Femur (tissue), 1 donor: ENCODE results near the gene LRRC14B.
A peak's percentile ranks its signal among the peaks of the same experiment; 100 is the strongest.

Experiments
- DNase-seq: peaks from one replicate; pipeline ENCODE4 v3.0.0-alpha.2; 2017

Gene LRRC14B

DNA sequence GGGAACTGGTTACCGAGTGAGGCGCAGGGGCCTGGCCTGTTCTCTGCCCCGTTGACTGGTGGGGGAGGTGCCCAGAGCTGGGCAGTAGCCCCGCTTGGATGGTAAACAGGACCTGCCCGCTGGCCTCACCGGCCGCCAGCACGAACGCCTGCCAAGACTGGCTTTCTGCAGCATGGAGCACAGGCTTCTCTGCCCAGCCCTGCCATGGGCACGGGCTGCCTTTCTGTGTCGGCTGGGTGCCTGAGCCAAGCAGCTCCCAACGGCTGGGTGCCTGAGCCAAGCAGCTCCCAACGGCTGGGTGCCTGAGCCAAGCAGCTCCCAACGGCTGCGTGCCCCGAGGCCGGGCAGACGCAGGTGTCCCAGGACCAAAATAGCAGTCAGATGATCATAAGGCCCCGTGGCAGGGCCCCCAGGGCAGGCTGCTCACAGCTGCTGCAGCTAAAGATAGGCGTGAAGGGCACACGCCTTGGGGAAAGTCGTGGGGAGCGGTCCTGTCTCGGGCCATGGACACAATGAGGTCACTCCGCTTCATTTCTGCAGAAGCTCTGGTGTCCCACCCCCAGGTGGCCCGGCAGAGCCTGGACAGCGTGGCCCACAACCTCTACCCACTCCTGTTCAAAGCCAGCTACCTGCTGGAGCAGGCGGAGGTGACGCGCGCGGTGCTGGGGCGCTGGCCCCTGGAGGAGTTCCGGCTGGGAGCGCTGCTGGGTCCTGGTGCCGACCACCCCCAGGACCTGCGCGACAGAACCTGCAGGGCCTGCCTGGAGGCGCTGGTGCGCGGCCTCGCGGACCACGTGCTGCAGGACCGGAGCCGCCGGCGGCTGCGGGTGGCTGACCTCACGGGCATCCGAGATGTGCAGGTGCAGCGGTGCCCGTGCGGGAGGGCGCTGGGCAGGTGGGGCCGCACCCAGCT is at the start of gene LRRC14B:
TSS of gene LRRC14B (plus strand) at position 460 of the 913 bp plus-strand sequence. CDS start at position 504, 44 bp downstream.
- DNase-seq, result peak; percentile 78

DNA sequence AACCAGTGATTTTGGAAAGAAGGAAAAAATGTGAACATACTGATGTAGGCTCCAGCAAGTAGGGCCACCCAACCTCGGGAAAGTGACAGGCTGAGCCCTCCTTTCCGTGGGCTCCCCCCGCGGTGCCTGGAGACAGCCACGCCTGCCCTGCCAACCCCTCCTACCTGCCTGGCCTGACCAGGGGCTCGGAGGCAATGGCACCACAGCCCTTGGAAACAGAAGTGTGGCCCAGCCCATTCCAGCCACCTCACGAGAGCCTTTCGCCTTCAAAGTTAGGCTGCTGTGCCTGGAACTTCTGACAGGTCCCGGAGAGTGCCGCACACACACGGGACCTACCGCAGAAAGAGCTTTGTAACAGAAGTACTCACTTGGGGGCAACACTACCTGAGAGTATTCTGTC is 49.5 kb upstream of the LRRC14B start:
- DNase-seq, result no peak

DNA sequence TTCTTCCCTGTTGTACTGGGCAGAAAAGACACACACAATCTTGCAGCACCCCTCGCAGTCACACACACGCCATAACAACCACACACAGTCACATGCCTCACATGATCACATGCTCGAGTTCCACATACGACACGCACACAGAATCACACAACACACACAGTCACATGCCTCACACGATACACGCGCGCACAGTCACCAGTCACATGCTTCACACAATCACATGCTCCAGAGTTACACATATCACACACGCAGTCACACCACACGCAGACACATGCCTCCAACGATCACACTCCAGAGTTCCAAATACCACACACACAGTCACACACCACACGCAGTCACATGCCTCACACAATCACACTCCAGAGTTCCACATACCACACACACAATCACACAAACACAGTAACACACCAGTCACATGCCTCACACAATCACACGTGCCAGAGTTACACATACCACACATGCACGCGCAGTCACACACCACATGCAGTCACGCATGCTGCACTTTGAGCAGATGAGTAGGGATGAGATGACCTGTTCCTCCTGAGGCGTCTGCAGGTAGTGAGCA is 49.0 kb upstream of the LRRC14B start:
- no peak for DNase-seq

DNA sequence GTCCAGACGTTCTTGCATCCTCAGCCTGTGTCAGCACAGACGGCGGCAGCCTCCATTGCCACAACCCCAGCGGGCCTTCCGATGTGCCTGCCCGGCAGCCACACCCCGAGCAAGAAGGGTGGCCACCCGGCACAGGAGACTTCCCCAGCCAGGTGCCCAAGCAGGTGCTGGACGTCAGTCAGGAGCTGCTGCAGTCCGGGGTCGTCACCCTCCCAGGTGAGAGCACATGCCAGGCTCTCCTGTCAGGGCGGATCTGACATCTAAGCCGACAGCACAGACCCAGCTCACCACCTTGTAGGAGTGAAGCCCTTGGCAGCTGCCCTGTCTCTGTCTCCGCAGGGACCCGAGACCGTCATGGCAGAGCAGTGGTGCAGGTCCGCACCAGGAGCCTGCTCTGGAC is 48.3 kb upstream of the LRRC14B start:
- no peak for DNase-seq

DNA sequence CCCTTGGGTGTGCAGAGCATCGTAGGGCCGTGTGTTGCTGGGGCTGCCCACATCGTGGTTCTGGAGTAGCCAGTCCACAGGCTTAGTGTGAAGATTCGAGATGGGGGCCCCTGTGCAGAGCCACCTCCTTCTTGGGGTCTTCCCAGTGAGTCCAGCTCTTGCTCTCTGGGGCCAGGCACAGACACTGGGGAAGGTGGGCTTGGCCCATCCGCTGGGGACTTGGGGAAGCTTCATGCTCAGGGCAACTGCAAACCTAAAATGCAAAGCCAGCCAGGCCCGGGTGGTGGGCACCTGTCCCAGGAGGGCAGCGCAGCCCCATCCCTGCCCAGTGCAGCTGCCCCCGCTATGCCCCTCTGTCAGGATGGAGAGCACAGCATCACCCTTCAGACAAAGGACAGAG is 46.4 kb upstream of the LRRC14B start:
- no peak for DNase-seq

DNA sequence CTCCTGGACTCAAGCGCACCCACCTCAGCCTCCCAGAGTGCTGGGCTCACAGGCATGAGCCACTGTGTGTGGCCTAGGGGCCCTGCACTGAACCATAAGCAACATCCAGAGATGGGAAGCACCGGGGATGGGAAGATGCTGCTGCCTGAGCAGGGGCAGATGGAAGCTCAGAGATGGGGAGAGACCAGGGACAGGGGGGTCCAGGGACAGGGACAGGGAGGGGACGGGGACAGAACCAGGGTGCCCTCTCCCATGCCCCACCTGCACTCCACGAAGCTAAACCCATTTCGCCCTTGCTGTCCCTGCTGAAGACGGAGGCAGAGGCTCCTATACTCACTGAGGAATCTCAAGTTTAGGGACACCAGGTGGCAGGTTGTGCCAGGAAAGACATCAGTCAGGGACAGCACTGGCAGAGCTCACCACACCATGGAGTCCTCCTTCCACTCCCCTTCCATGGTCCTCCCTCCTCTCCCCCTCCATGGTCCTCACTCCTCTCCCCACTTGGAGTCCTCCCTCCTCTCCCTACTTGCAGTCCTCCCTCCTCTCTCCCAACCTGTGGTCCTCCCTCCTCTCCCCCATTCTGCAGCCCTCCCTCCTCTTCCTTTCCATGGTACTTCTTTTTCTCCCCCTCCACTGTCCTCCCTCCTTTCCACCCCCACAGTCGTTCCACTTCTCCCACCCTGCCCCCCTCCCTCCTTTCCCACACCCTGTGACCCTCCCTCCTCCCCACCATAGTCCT is 45.5 kb upstream of the LRRC14B start:
- no peak for DNase-seq

DNA sequence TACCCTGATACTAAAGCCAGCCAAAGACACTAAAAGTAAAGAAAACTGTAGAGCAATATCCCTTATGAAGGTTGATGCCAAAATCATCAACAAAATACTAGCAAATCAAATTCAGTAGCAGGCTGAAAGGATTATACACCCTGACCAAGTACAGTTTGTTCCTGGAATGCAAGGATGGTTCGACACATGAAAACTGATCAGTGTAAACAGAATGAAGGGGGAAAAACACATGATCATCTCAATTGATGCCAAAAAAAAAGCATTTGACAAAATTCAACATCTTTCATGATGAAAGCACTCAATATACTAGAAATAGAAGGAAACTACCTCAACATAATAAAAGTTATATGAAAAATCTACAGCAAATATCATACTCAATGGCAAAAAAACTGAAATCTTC is 43.5 kb upstream of the LRRC14B start:
- no peak for DNase-seq

DNA sequence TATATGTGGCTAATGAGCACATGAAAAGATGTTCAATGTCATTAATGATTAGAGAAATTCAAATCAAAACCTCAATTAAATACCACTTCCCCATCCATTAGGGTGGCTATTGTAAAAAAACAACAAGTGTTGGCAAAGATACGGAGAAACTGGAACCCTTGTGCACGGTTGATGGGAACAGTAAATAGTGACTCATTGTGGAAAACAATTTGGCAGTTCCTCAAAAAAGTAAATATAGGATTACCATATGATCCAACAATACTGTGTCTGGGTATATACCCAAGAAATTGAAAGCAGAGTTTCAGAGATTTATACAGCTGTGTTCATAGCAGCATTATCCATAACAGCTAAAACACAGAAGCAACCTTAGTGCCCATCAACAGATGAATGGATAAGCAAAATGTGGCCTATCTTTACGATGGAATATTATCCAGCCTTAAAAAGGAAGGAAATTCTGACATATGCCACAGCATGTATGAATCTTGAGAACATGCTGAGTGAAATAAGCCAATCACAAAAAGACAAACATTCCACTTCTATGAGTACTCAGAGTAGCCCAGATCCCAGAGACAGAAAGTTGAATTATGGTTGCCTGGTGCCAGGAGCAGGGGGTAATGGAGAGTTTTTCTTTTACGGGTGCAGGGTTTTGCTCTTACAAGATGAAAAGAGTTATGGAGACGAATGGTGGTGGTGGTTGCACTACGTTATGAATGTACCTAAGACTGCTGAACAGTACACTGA is 41.4 kb upstream of the LRRC14B start:
- no peak for DNase-seq

DNA sequence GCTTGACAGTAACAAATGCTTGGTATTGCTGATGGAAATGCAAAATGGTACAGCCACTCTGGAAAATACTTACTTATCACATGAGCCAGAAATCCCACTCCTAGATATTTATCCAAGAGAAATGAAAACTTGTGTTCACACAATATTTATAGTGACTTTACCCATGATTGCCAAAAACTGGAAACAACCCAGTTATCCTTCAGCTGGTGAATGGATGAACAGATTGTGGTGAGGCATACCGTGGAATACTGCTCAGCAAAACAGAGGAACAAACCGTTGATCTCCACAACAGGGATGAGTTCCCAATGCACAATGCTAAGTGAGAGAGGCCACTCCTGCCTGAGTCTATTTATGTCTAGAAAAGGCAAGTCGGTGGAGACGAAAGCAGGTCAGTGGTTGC is 40.5 kb upstream of the LRRC14B start:
- DNase-seq, result no peak

DNA sequence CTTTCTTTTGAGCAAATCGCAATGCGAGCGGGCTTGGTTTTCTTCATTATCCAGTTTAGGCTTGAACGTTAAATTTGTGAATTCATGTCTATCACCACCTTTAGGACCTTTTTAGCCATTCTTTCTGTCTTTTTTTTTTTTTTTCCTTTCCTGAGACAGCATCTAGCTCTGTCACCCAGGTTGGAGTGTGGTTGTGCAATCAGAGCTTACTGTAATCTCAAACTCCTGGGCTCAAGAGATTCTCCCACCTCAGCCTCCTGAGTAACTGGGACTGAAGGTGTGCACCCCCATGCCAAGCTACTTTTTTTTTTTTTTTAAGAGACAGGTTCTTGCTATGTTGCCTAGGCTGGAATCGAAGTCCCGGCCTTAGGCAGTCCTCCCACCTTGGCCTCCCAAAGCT is 39.2 kb upstream of the LRRC14B start:
- no peak for DNase-seq

DNA sequence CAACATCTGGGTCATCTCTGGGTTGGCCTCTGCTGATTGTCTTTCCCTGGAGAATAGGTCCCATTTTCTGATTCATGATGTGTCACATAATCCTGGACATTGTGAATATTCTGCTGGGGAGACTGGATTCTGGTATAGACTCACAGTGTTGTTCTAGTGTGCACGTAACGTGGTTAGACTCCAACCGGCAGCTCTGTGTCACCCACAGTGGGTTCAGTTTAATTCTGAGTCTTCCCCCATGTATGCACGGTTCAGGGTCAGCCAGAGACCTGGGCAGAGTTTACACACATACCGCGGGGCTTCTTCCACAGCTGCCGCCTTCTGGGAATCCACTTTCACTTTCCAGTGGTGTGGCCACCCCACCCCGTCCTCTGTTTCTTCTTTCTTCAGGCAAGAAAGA is 38.0 kb upstream of the LRRC14B start:
- DNase-seq, result no peak

DNA sequence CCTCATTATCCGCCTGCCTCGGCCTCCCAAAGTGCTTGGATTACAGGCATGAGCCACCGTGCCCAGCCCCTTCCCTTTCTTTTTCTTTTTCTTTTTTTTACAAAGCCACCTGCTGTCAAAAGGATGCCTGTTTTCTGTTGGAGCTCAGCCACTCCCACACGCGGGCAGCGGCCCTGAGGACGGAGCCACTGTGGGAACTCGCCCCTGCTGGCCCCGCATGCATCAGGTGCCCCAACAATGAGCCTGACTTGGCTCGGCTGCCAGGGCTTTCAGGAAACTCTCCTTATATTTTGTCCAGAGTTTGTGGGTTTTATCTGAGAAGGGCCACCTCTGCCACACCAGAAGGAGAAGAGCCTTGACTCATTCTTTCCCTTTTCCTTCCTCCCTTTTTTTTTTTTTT is 37.1 kb upstream of the LRRC14B start:
- no peak for DNase-seq

DNA sequence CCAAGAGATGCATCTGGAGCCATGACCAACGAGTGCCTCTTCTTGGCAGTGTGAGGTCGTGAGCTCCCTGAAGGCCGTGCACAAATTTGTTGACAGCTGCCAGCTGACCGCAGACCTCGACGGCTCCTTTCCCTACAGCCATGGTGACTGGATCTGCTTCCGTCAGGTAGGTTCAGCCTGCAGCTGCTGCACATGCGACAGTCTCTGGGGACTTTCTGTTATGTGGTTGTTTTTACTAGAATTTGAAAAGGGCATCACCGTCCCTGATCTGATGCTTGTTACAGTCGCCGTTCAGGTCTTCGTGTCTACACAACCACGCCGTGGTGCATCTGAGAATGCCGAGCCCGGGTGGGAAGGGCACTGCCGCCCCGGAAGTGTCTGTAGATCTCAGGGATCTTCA is 36.5 kb upstream of the LRRC14B start:
- DNase-seq, result no peak

DNA sequence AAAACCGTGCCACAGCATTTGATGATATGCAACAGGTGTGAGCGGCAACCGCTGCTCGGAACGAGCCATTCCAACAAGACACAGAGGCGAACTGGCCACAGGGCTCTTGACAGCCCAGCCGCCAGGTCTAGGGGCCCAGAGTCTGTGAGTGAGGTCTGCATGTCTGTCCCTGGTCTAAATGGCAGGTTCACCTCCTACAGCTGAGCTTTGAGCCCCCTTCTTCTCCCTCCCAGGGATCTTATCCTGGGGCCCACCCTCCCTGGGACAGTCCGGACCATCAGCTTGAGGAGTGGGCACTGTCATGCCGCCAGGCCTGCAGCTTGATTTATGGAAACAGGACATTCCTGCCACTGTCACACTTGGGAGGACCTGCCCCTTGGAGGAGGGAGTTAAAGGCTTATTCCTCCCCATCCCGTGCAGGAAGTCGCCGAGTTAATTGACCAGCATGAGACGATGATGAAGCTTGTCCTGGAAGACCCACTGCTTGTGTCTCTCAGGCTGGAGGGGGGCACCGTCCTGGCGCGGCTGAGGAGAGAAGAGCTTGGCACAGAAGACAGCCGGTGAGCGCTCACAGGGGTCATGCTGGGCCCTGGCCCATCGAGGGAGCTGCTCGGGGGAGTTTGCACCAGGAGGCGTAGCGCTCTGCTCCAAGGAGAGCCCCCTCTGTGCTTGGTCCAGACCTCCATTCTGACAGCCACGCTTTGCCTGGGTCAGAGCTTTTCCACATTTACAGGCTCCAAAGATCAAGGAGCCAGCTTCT is 35.5 kb upstream of the LRRC14B start:
- no peak for DNase-seq

DNA sequence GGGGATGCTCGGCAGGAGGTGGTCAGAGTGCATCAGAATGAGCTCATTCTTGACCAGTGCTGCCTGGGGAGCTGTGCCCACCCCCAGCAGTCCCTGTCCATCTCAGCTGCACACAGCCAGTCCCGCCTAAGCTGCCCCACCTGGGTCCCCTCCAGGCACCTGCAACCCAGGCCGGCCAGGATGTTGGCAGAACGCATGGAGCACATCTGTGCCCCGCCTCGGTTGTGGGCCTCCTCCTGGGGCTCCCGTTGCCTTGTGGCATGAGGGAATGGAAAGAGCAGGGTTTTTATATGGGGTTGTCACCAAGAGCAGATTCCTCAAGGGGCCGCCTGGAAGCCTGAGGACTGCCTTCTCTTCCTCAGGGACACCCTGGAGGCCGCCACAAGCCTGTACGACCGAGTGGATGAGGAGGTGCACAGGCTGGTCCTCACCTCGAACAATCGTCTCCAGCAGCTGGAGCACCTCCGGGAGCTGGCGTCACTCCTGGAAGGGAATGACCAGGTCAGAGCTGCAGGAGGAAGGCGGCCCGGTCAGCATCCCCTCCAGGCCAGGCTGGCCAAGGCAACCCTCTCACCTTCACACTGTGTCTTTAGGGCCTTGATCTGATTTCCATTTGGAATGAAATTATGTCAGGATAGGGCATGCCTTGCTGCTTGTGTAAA is 34.8 kb upstream of the LRRC14B start:
- DNase-seq, result no peak

DNA sequence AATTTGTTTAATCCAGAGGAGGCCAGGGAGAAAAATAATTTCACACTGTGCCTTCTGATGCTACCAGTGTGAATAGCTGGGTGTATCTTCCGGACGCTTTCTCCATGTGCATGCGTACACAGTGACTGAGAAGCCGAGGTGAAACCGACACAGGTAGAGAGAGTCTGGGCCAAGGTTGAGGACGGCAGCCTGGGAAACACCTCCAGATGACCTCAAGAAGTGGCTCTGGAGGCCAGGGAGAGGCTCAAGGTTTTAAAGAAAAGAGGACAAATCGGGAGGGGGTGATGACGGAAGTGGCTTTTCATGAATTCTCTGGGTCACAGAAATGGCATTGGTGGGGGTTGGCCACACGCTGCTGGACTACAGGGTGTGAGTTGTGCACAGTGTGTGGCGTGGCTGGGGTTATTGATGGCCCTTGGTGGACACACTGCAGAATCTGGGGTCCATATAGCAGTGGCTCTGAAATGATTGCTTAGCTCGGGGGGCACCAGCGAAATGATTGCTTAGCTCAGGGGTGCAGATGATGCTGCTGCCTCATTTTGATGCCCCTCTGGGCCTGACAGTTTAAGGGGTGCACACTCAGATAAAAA is 34.1 kb upstream of the LRRC14B start:
- DNase-seq, result peak; percentile 5

DNA sequence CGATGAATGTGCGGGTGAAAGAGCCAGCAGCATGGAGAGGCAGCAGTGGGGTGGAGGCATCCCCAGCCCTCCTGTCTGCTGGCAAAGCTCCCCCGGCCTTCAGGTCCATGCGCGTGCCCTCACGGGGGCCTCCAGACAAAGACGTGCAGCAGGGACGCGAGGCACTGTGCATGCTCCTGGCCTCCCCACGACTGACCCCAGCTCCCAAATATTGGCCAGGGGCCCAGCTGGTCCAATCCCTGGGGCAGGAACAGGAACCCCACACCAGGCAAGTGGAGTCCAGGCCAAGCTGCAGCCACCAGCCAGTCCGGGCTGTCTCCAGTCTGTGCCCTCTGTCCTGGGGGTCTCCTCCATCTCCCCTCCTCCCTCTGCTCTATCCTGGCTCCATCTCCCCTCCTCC is 33.5 kb upstream of the LRRC14B start:
- DNase-seq, result peak; percentile 6

DNA sequence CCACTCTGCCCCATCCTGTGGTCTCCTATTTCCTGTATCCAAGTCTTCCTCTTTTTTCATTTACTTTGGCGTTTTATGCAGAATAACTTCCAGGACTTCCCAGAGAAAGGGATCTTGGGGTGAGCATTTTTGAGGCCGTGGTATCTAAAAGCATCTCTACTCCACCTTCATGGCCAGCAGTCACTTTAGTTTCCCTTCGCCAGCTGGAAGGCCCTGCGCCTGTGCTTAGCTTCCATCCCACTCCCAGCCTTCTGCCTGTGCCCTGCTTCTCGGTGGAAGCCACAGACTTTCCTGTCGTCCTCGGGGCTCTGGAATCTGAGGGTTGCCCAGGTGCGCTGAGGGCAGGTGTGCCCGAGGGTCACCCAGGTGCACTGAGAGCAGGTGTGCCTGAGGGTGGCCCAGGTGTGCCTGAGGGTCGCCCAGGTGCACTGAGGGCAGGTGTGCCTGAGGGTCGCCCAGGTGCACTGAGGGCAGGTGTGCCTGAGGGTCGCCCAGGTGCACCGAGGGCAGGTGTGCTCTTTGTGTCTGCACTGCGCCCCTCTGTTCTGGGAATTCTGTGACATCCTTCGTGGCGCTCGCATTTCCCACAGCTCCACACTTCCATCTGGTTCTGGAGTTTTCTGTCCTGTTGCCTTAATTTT is 32.4 kb upstream of the LRRC14B start:
- peak; percentile 5 for DNase-seq

DNA sequence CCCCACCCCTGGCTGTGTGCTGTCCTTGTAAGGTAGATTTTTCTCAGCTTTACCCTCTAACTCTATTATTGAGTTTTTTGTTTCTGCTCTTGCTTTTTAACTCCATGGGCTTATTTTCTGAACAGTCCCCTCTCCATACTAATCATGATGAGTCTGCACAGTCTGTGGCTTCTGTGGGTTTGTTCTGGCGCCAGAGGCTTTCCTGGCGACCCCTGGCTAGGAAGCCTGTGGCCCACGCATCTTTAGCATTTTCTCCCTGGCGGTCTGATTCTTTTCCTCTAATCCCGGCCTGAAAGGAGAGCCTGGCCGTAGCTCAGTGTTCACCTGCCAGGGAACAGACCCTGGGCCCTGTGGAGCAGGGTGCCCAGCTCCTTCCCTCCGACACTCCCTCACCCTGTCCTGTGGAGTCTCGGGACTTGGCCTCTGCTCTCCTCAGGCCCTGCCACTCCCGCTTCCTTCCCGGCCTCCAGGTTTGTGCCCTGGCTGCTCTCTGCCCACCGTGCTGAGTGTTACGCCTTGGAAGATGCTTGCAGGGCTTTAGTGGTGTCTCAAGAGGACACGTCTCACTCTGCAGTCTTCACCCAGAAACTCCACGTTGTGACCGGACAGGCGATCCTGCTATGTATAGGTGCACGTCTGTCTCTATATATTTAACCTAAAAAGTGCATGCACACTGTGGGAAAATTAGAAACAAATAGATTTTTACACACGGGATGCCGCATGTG is 31.7 kb upstream of the LRRC14B start:
- peak; percentile 21 for DNase-seq

DNA sequence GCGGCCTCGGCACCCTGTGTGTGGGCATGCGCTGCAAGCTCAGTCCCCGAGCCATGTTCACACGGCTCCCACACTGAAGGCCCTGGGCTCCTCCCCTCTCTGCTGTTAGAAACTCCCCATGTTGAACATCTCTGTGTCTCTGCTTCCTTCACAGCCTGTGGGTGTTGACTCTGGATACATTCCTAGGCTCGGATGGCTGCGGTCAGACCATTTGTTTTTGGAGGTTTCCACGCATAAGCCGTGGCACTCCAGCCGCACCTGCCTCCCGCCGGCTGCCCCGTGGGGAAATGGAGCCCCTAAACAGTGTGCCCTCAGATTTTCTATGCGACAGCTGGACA is 31.2 kb upstream of the LRRC14B start:
- DNase-seq, result peak; percentile 26
